Activated T-cell treated with anti-CD3 and anti-CD28 coated beads for 48 hours (primary cell): ENCODE data around the gene MUC22.
"Not testable (repeated sequence)": the region's sequence is repeated elsewhere in the genome, so short reads cannot be mapped to it uniquely, and the experiment has no call there.

Source experiments
- DNase-seq: peaks from one replicate; pipeline ENCODE4 v3.0.0-alpha.2; 2020; ENCODE audit warnings: low read depth

Gene MUC22

GRCh38 chr6:31038559-31038958, 28.3 kb downstream of the MUC22 start:
- DNase-seq, result no peak

- no peak for DNase-seq
Measured at GRCh38 chr6:31040801-31041200, 30.5 kb downstream of the MUC22 start.

GRCh38 chr6:31041372-31041974, 31.2 kb downstream of the MUC22 start:
- DNase-seq, result no peak

DNA sequence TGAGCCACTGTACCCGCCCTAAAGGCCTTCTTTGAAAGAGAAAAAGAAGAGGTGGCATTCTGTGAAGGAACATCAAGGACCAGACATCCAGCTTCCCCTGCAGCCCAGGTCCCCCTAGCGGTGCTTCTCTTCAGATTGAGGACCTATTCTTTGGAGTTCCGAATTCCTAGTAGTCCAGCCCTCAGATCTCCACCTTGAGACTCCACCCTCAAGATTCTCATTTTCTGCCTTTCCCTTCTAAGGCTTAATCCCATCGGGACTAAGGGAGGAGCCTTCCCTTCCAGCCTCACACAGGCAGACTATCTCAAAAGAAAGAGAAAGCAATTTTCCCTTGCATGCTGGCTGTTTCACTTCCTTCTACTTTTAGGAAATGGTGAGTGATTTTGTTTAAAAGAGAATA, 32.5 kb downstream of the MUC22 start:
- peak; percentile 3 for DNase-seq

DNA sequence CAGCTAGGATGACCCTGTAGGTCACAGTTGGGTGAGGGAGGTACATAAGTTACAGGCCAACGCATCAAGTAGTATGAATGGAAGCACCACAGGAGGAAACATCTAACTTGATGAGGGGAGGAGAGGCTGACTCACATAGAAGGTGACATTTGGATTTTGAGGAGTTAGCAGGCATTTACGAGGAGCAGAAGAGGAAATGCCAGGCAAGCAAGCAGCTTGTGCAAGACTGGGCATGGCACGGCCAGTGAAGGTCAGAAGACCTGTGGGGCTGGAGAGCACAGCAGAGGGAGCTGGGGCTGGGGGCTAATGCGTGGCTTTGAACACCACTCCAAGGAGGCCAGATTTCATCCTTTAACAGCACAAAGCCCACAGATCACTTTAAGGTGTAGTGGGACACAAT, 37.8 kb downstream of the MUC22 start:
- DNase-seq, result no peak

DNA sequence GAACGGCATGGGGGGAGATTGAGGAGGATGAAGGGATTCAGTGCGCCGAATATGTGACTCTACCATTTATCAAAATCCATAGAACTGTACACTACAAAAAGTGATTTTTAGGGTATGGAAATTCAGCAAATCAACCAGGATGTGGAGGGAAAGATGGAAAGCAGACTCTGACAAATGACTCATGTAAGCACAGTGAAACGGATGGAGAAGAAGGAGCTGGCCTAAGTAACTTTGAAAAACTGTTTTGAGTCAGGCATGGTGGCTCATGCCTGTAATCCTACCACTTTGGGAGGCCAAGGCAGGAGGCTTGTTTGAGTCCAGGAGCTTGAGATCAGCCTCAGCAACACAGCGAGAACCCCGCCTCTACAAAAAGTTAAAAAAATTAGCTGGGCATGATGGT, 39.2 kb downstream of the MUC22 start:
- no peak for DNase-seq

GRCh38 chr6:31053187-31053586, 42.9 kb downstream of the MUC22 start:
- not testable (repeated sequence) for DNase-seq

DNA sequence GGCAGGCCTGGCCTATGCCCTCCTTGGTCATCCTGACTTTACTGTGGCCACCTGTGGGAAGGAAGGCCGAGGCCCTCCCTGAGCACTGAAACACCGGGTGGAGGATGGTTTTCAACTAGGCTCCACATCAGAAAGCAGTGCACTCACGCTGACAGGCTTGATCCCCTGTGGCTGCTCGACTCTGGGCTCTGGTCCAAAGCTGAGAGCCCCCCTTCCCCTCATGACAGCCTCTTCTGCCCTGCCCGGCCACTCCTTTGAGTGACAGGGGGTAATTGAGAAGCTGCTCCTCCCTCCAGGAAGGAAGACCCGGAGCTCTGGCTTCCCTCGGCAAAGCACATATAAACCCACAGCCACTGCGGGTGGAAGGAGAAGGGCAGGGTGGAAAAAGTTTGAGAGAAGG, 43.6 kb downstream of the MUC22 start:
- no peak for DNase-seq

GRCh38 chr6:31055441-31055840, 45.2 kb downstream of the MUC22 start:
- no peak for DNase-seq

- no peak for DNase-seq
Measured at GRCh38 chr6:31057426-31058003, 47.2 kb downstream of the MUC22 start.

DNA sequence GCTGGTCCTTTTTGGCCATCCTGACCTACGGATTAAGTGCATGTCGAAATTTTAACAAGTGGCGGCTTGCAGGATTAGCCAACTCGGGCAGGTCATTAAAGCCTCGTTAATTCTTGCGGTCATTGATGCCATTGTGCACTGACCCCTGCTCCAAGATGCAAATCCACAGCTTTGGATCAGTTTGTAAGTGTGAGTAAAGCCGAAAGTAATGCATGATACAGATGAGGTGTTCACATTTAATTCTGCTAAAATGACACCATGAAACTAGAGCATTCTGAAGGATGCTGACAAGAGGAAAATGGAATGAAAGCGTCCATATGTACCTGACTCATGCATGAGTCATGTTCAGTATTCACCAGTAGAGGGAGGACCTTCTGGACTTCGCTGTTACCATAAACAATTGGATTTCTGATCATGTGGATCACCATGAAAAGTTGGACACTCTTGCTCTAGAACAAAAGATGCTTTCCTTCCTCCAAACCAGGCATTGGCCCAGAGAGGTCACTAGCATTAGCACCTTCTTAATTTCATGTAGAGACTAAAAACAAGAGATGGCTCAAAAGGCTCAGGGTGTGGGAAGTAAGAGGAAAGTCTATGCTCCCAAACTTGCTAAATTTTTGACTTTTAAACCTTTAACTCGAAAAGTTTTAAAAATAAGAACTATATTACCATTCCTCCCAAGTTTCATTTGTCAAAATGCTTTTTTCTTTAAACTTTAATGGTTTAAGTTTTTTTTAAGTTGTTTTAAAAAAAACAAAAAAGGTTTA, 48.0 kb downstream of the MUC22 start:
- DNase-seq, result no peak

- no peak for DNase-seq
Measured at GRCh38 chr6:31060145-31060544, 49.9 kb downstream of the MUC22 start.

GRCh38 chr6:31063906-31064435, 53.7 kb downstream of the MUC22 start:
- DNase-seq, result no peak

DNA sequence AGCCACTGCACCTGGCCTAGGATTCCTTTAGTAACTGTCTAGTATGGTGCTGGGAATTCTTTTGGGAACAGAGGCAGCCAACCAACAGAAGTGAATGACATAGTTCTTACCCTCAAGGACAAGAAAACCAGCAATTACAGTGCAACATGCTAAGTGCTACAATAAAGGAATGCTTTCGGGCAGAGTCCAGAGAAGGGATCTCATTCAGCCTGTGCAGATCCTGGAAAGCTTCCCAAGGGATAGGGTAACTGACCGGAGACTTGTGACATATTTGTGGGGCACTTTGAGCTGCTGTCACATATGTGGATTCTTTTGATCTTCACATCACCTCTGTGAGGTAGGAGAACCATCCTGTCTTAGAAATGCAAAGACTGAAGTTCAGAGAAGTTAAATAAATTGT, 55.3 kb downstream of the MUC22 start:
- no peak for DNase-seq

GRCh38 chr6:31067028-31067427, 56.8 kb downstream of the MUC22 start:
- not testable (repeated sequence) for DNase-seq

GRCh38 chr6:31067891-31068668, 57.8 kb downstream of the MUC22 start:
- DNase-seq, result not testable (repeated sequence)

- peak; percentile 58 for DNase-seq
Measured at GRCh38 chr6:31068669-31069340, 58.5 kb downstream of the MUC22 start.

GRCh38 chr6:31070711-31071197, 60.5 kb downstream of the MUC22 start:
- DNase-seq, result no peak

- DNase-seq, result no peak
Measured at GRCh38 chr6:31074401-31074800, 64.1 kb downstream of the MUC22 start.

DNA sequence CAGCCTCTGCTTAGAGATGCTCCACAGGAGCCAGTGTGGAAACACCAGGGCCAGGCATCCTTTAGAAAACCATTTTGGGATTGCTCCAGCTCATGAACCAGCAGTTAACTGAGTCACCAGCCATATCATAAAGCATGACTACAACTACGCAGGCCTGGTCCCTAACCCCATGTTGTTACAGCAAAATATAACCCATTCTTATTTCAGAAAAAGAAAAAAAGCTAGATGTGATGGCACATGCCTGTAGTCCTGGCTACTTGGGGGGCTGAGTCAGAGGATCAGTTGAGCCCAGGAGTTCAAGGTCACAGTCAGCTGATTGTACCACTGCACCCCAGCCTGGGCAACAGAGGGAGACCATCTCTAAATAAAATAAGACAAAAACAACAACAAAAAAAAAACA, 65.3 kb downstream of the MUC22 start:
- DNase-seq, result no peak

- no peak for DNase-seq
Measured at GRCh38 chr6:31076611-31077010, 66.3 kb downstream of the MUC22 start.
